PC-9 (cell line): Measurements from ENCODE around the gene CNIH3. TPM values are rescaled to one million over a fixed set of nuclear protein-coding genes. Genes with fewer than 3 reads are reported as not detected.

Experiments used
- BruUV-seq: library from RNA; stranded (reverse); fragments of 400-500 nt; replicated peaks from 2 replicates; lab custom pipeline; 2021; lab: Mats Ljungman, UMichigan
- CTCF ChIA-PET: fragments of 300-600 bp; sonication (Branson Sonifier 250); formaldehyde crosslinking; loops from one replicate; lab custom pipeline; 2022; ENCODE audit warnings: antibody characterized with exemption; lab: Charles Lee
- POLR2A ChIA-PET: fragments of 300-600 bp; sonication (Branson Sonifier 250); formaldehyde crosslinking; loops from one replicate; lab custom pipeline; 2022; ENCODE audit warnings: antibody characterized with exemption; ENCODE audit not compliant: unreplicated experiment; lab: Charles Lee
- DNase-seq, 2 experiments: peaks; one replicate each; pipeline versions ENCODE4 v3.0.0 to v3.0.0-alpha.2; 2015 to 2022; ENCODE audit warnings: mixed read lengths in 1 of 2
- H2AFZ ChIP-seq: fragments of 200-600 bp; sonication (generic); 2 replicates; pipeline ENCODE4 v1.8.1; 2017; ENCODE audit warnings: antibody characterized with exemption
- H3F3A ChIP-seq: fragments of 200-600 bp; sonication (generic); 2 replicates; pipeline ENCODE4 v1.8.1; 2017; ENCODE audit warnings: antibody characterized with exemption, mild to moderate bottlenecking, low read depth; ENCODE audit not compliant: insufficient read depth
- H3K27ac ChIP-seq: fragments of 200-600 bp; sonication (generic); 2 replicates; pipeline ENCODE4 v1.6.1; 2016; ENCODE audit warnings: mixed run types
- H3K27me3 ChIP-seq: fragments of 200-600 bp; sonication (generic); 2 replicates; pipeline ENCODE4 v1.6.1; 2016; ENCODE audit warnings: low read depth, mixed run types; ENCODE audit not compliant: insufficient read depth
- H3K36me3 ChIP-seq: fragments of 200-600 bp; sonication (generic); 2 replicates; pipeline ENCODE4 v1.6.1; 2016; ENCODE audit warnings: low read depth, mixed run types
- H3K4me1 ChIP-seq: fragments of 200-600 bp; sonication (generic); replicated peaks from 2 replicates; pipeline ENCODE4 v1.6.1; 2016; ENCODE audit warnings: mixed run types; ENCODE audit not compliant: insufficient read depth
- H3K4me2 ChIP-seq: fragments of 200-600 bp; sonication (generic); 2 replicates; pipeline ENCODE4 v1.6.1; 2017; ENCODE audit warnings: mixed run types
- H3K4me3 ChIP-seq: fragments of 200-600 bp; sonication (generic); 2 replicates; pipeline ENCODE4 v1.6.1; 2016; ENCODE audit warnings: mixed run types
- H3K79me2 ChIP-seq: fragments of 200-600 bp; sonication (generic); 2 replicates; pipeline ENCODE4 v1.6.1; 2017; ENCODE audit warnings: low read depth, mixed run types
- H3K9me2 ChIP-seq: fragments of 200-600 bp; sonication (generic); 2 replicates; pipeline ENCODE4 v1.8.1; 2017; ENCODE audit warnings: mild to moderate bottlenecking; ENCODE audit not compliant: insufficient read depth
- H3K9me3 ChIP-seq: fragments of 200-600 bp; sonication (generic); 2 replicates; pipeline ENCODE4 v1.8.1; 2016; ENCODE audit warnings: low read depth; ENCODE audit not compliant: insufficient read depth
- H4K20me1 ChIP-seq: fragments of 200-600 bp; sonication (generic); 2 replicates; pipeline ENCODE4 v1.8.1; 2017; ENCODE audit not compliant: insufficient read depth
- EZH2 ChIP-seq: fragments of 200-600 bp; sonication (generic); IDR thresholded peaks from 2 replicates; pipeline ENCODE4 v1.8.0; 2017; ENCODE audit warnings: antibody characterized with exemption, low read depth
- intact Hi-C: fragments of 100-400 bp; cut with micrococcal nuclease; formaldehyde crosslinking; loops from one replicate; pipeline ENCODE4 v1.10.0; 2022; ENCODE audit not compliant: unreplicated experiment
- total RNA-seq: library from RNA; stranded (reverse); gene quantifications from 2 replicates; pipeline ENCODE4 v1.2.3, GENCODE V29; 2021
- TF ChIP-seq, protein P1 (sequence below): fragments of 200-600 bp; sonication (generic); conservative IDR thresholded peaks from 2 replicates; pipeline ENCODE4 v1.6.1; 2017; ENCODE audit warnings: mixed run types, antibody characterized with exemption, mild to moderate bottlenecking, moderate library complexity

Gene CNIH3
- total RNA-seq, 1 experiment from 2014 or later = 8.4 TPM

DNA sequence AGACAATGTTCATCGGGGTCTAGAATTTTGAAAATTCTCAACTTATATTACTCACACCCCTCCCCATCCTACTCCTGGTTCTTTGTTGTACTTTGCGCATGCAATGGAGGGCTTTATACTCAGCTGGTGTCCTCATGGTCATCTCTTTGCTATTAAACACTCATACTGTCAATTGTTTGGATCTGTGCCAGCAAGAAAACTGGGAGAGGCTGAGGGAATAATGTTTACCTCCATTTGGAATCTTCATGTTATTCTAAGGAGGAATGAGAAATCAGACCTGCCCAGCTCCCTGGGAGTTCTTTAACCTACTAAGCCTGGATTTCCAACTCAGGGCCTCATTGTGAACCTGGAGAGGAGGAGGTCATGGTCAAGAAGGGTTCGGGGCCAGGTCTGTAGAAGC is 169.5 kb downstream of the CNIH3 start:
- intact Hi-C loops = no loop called here
- ChIA-PET CTCF (no interaction called here), POLR2A (interaction anchor here (0.7 kb wide), 1 partner anchor 105 kb away, joined by 6 read pairs; no protein-coding TSS in a partner anchor)
- H3K9me2 ChIP-seq = no peaks in the 10 kb centered on the region
- no peak for TF ChIP-seq EZH2
- TF ChIP-seq, protein P1, sequence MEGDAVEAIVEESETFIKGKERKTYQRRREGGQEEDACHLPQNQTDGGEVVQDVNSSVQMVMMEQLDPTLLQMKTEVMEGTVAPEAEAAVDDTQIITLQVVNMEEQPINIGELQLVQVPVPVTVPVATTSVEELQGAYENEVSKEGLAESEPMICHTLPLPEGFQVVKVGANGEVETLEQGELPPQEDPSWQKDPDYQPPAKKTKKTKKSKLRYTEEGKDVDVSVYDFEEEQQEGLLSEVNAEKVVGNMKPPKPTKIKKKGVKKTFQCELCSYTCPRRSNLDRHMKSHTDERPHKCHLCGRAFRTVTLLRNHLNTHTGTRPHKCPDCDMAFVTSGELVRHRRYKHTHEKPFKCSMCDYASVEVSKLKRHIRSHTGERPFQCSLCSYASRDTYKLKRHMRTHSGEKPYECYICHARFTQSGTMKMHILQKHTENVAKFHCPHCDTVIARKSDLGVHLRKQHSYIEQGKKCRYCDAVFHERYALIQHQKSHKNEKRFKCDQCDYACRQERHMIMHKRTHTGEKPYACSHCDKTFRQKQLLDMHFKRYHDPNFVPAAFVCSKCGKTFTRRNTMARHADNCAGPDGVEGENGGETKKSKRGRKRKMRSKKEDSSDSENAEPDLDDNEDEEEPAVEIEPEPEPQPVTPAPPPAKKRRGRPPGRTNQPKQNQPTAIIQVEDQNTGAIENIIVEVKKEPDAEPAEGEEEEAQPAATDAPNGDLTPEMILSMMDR = no peak
- H2AFZ ChIP-seq = no peak overlapping the region
- DNase-seq = no peak
- H3F3A ChIP-seq = peaks cover 5% of the 10 kb centered on the region
- H3K4me1 ChIP-seq = peaks cover 54% of the 10 kb centered on the region
- no peaks in the 10 kb centered on the region; the same call in 1 of the 2 replicates for H3K9me3 ChIP-seq
- BruUV-seq = no TSS peak
- no peaks in the 10 kb centered on the region for H3K79me2 ChIP-seq
- H3K27ac ChIP-seq = no peak overlapping the region
- H3K4me3 ChIP-seq = no peak overlapping the region
- H4K20me1 ChIP-seq = no peaks in the 10 kb centered on the region
- no peaks in the 10 kb centered on the region for H3K27me3 ChIP-seq
- H3K4me2 ChIP-seq = no peak overlapping the region
- no peaks in the 10 kb centered on the region for H3K36me3 ChIP-seq

DNA sequence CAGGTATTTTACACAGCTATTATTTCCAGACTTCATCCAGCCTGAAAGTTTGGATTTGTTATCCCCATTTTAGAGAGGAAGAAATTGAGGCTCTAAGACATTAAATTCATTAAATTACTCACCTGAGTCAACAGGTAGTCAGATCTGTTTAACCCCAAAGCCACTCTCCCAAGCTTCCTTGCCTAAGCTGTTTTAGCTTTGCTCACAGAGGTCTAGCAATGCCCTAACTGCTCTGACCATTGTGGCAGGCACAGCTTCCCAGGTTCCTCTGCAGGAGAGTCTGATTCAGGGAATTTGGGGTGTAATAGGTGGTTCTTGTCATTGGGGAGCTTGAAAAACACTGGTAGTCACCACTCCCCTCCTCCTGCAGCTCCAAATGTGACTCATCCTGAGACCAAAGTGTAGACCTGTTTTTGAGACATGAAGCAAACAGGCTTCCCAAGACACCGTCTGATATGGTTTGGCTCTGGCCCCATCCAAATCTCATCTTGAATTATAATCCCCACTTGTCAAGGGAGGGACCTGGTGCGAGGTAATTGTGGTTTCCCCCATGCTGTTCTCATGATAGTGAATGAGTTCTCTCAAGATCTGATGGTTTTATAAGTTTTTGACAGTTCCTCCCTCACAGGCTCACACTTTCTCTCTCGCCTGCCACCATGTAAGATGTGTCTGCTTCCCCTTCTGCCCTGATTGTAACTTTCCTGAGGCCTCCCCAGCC is 170.6 kb downstream of the CNIH3 start:
- H4K20me1 ChIP-seq = no peaks in the 10 kb centered on the region
- H3F3A ChIP-seq = peaks cover 5% of the 10 kb centered on the region
- no peak for DNase-seq
- H2AFZ ChIP-seq = no peak overlapping the region
- ChIA-PET POLR2A (interaction anchor here (0.7 kb wide), 1 partner anchor 680 kb away, joined by 3 read pairs; no protein-coding TSS in a partner anchor), CTCF (interaction anchor here (0.6 kb wide), 1 partner anchor 85 kb away, joined by 3 read pairs; no protein-coding TSS in a partner anchor)
- no peak overlapping the region for H3K4me2 ChIP-seq
- intact Hi-C loops = no loop called here
- no peaks in the 10 kb centered on the region for H3K36me3 ChIP-seq
- no peak overlapping the region for H3K4me3 ChIP-seq
- H3K4me1 ChIP-seq = peaks cover 54% of the 10 kb centered on the region
- no TSS peak for BruUV-seq
- H3K79me2 ChIP-seq = no peaks in the 10 kb centered on the region
- H3K27ac ChIP-seq = no peak overlapping the region
- no peaks in the 10 kb centered on the region; the same call in 1 of the 2 replicates for H3K9me3 ChIP-seq
- TF ChIP-seq, protein P1 = no peak
- no peak for TF ChIP-seq EZH2
- H3K9me2 ChIP-seq = no peaks in the 10 kb centered on the region
- no peaks in the 10 kb centered on the region for H3K27me3 ChIP-seq

GRCh38 chr1:224789311-224789710 is 173.2 kb downstream of the CNIH3 start:
- BruUV-seq = no TSS peak
- Histone ChIP-seq H3K4me1 (peaks cover 43% of the 10 kb centered on the region), H2AFZ (no peak overlapping the region), H3K4me2 (no peak overlapping the region), H3K9me2 (no peaks in the 10 kb centered on the region), H3K9me3 (no peaks in the 10 kb centered on the region), H3K79me2 (no peaks in the 10 kb centered on the region), H3K27ac (no peak overlapping the region), H3K4me3 (no peak overlapping the region), H3K27me3 (no peaks in the 10 kb centered on the region), H4K20me1 (no peaks in the 10 kb centered on the region), H3K36me3 (no peaks in the 10 kb centered on the region), H3F3A (peaks cover 5% of the 10 kb centered on the region)
- POLR2A ChIA-PET = no interaction called here
- intact Hi-C loops = no loop called here
- TF ChIP-seq EZH2 = no peak
- TF ChIP-seq, protein P1 = no peak
- CTCF ChIA-PET = no interaction called here
- DNase-seq = no peak

Other genes starting within 250 kb of the CNIH3 start
- gene WDR26, start 181.5 kb upstream of the CNIH3 start, total RNA-seq = 76.0 and 88.9 TPM in 2 replicates